NCI-H226 (cell line): ENCODE results near the gene TBCD.
"Not testable (repeated sequence)": the region's sequence is repeated elsewhere in the genome, so short reads cannot be mapped to it uniquely, and the experiment has no call there.

Source experiments
- DNase-seq: peaks from one replicate; pipeline ENCODE4 v3.0.0-alpha.2; 2015

Gene TBCD

GRCh38 chr17:82959990-82960418, 208.1 kb downstream of the TBCD start:
- DNase-seq, result no peak

GRCh38 chr17:82960419-82961271, 208.8 kb downstream of the TBCD start:
- DNase-seq, result no peak

GRCh38 chr17:82961366-82962162, 209.7 kb downstream of the TBCD start:
- no peak for DNase-seq

GRCh38 chr17:82962163-82962720, 210.4 kb downstream of the TBCD start:
- DNase-seq, result no peak

GRCh38 chr17:82963104-82963950, 211.5 kb downstream of the TBCD start:
- peak; percentile 29 for DNase-seq

- not testable (repeated sequence) for DNase-seq
Measured at GRCh38 chr17:82964451-82964850, 212.6 kb downstream of the TBCD start.

- DNase-seq, result no peak
Measured at GRCh38 chr17:82964851-82965341, 213.0 kb downstream of the TBCD start.

- no peak for DNase-seq
Measured at GRCh38 chr17:82965371-82965770, 213.5 kb downstream of the TBCD start.

- DNase-seq, result no peak
Measured at GRCh38 chr17:82966415-82966814, 214.6 kb downstream of the TBCD start.

- no peak for DNase-seq
Measured at GRCh38 chr17:82967268-82968032, 215.6 kb downstream of the TBCD start.

GRCh38 chr17:82968033-82968841, 216.4 kb downstream of the TBCD start:
- DNase-seq, result not testable (repeated sequence)

GRCh38 chr17:82970067-82970466, 218.2 kb downstream of the TBCD start:
- DNase-seq, result no peak

GRCh38 chr17:82970818-82971590, 219.1 kb downstream of the TBCD start:
- DNase-seq, result no peak

GRCh38 chr17:82972836-82973372, 221.0 kb downstream of the TBCD start:
- no peak for DNase-seq

- no peak for DNase-seq
Measured at GRCh38 chr17:82973456-82974135, 221.7 kb downstream of the TBCD start.

GRCh38 chr17:82974136-82974952, 222.5 kb downstream of the TBCD start:
- no peak for DNase-seq

GRCh38 chr17:82976982-82977488, 225.2 kb downstream of the TBCD start:
- no peak for DNase-seq

GRCh38 chr17:82977606-82978005, 225.7 kb downstream of the TBCD start:
- no peak for DNase-seq
